SU-DHL-6 (cell line): Measurements from ENCODE around the gene GINS1.

ENCODE experiments used
- EZH2phosphoT487 ChIP-seq: fragments of 200-600 bp; sonication (generic), shearing (Covaris generic); conservative IDR thresholded peaks from 2 replicates; pipeline ENCODE4 v1.6.1; 2018; ENCODE audit warnings: mild to moderate bottlenecking, antibody characterized with exemption, low read length, moderate library complexity, mixed read lengths
- TF ChIP-seq, protein P1 (sequence below): fragments of 200-600 bp; sonication (generic); IDR thresholded peaks from one replicate; pipeline ENCODE4 v1.5.1; 2017; ENCODE audit warnings: antibody characterized with exemption, mild to moderate bottlenecking, low read length, moderate library complexity; ENCODE audit not compliant: insufficient read depth, poor library complexity, severe bottlenecking

DNA sequence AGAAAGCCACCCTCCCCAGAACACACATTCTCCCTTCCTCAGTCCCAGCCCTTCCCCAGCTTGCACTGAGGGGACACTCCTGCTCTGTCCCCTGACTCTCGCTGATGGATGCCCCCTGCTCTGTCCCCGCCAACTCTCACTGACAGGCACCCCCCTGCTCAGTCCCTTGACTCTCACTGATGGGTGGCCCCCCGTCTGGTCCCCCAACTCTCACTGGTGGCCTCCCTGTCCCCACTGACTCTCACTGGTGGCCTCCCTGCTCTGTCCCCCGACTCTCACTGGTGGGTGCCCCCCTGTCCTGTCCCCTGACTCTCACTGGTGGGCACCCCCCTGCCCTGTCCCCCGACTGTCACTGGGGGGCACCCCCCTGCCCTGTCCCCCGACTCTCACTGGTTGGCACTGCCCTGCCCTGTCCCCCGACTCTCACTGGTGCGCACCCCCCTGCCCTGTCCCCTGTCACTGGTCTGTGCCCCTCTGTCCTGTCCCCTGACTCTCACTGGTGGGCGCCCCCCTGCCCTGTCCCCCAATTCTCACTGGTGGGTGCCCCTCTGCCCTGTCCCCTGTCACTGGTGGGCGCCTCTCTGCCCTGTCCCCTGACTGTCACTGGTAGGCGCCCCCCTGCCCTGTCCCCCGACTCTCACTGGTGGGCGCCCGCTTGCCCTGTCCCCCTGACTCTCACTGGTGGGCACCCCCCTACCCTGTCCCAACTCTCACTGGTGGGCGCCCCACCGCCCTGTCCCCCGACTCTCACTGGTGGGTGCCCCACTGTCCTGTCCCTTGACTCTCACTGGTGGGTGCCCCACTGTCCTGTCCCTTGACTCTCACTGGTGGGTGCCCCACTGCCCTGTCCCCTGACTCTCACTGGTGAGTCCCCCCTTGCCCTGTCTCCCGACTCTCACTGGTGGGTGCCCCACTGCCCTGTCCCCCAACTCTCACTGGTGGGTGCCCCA, 60.9 kb downstream of the GINS1 start:
- TF ChIP-seq, protein P1, sequence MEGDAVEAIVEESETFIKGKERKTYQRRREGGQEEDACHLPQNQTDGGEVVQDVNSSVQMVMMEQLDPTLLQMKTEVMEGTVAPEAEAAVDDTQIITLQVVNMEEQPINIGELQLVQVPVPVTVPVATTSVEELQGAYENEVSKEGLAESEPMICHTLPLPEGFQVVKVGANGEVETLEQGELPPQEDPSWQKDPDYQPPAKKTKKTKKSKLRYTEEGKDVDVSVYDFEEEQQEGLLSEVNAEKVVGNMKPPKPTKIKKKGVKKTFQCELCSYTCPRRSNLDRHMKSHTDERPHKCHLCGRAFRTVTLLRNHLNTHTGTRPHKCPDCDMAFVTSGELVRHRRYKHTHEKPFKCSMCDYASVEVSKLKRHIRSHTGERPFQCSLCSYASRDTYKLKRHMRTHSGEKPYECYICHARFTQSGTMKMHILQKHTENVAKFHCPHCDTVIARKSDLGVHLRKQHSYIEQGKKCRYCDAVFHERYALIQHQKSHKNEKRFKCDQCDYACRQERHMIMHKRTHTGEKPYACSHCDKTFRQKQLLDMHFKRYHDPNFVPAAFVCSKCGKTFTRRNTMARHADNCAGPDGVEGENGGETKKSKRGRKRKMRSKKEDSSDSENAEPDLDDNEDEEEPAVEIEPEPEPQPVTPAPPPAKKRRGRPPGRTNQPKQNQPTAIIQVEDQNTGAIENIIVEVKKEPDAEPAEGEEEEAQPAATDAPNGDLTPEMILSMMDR, result no peak
- no peak for TF ChIP-seq EZH2phosphoT487
